ENCODE measurements around the gene NPAS2.

- no peak for TF ChIP-seq CTCF (IDR thresholded peaks at IDR 0.05)
- TF ChIP-seq POLR2A (IDR thresholded peaks at IDR 0.05) = no peak
Measured at GRCh38 chr2:100824842-100825241, 4.9 kb downstream of the NPAS2 start.

Data from adrenal gland (tissue), 5 donors.